K562 (cell line): ENCODE measurements around the gene SMAP2. TPM values are rescaled to one million over a fixed set of nuclear protein-coding genes. Genes with fewer than 3 reads are reported as not detected.

Experiments
- CAMTA2 ChIP-seq: fragments of 250-450 bp; sonication (Bioruptor Pico); conservative IDR thresholded peaks from 2 replicates; pipeline ENCODE4 v1.5.1; 2022
- CREB3 ChIP-seq: fragments of 450-650 bp; conservative IDR thresholded peaks from 2 replicates; pipeline ENCODE4 v1.6.1; 2016; ENCODE audit warnings: missing genetic modification characterization, low read depth, mild to moderate bottlenecking, missing compliant biosample characterization, moderate library complexity
- FOS ChIP-seq: IDR thresholded peaks from 3 replicates; pipeline ENCODE4 v1.6.1; 2011; ENCODE audit not compliant: insufficient read length; ENCODE audit errors: extremely low read depth
- HEY1 ChIP-seq: fragments of 250-450 bp; sonication (Bioruptor Pico); IDR thresholded peaks from 2 replicates; pipeline ENCODE4 v1.5.0; 2020; ENCODE audit warnings: mild to moderate bottlenecking, moderate library complexity, borderline replicate concordance
- HMG20B ChIP-seq: fragments of 250-450 bp; sonication (Bioruptor Pico); IDR thresholded peaks from 2 replicates; pipeline ENCODE4 v1.5.0; 2021; ENCODE audit warnings: mild to moderate bottlenecking
- NCOA6 ChIP-seq: fragments of 450-650 bp; IDR thresholded peaks from 2 replicates; pipeline ENCODE4 v1.6.1; 2017; ENCODE audit warnings: mild to moderate bottlenecking
- RBM17 ChIP-seq: fragments of 200-400 bp; formaldehyde crosslinking; IDR thresholded peaks from 2 replicates; pipeline ENCODE4 v1.6.1; 2017; ENCODE audit warnings: low read depth, mild to moderate bottlenecking, low read length, borderline replicate concordance
- SMARCA5 ChIP-seq: fragments of 450-650 bp; IDR thresholded peaks from 2 replicates; pipeline ENCODE4 v1.6.1; 2016
- SRSF1 ChIP-seq: fragments of 200-400 bp; formaldehyde crosslinking; IDR thresholded peaks from 2 replicates; pipeline ENCODE4 v1.6.1; 2017; ENCODE audit warnings: mild to moderate bottlenecking, low read depth, low read length, moderate library complexity
- TFAP4 ChIP-seq: sonication (generic); formaldehyde crosslinking; IDR thresholded peaks from 2 replicates; pipeline ENCODE4 v1.8.0; 2022; ENCODE audit warnings: missing genetic modification reagents, mild to moderate bottlenecking, moderate library complexity, borderline replicate concordance
- TSHZ1 ChIP-seq: fragments of 250-450 bp; sonication (Bioruptor Pico); IDR thresholded peaks from 2 replicates; pipeline ENCODE4 v1.4.0; 2020; ENCODE audit warnings: mild to moderate bottlenecking, moderate library complexity
- ZNF232 ChIP-seq: sonication (generic); formaldehyde crosslinking; IDR thresholded peaks from 2 replicates; pipeline ENCODE4 v1.8.0; 2022; ENCODE audit warnings: mild to moderate bottlenecking, missing genetic modification reagents
- ZNF318 ChIP-seq, 2 experiments: fragments of 450-650 bp; IDR thresholded peaks; 2 replicates each; pipeline ENCODE4 v1.6.1; 2016; ENCODE audit warnings: mild to moderate bottlenecking in 2 of 2, borderline replicate concordance in 1 of 2, low read depth in 1 of 2, moderate library complexity in 1 of 2
- polyA plus RNA-seq, 8 experiments: library from polyadenylated mRNA; depleted of rRNA in 4 of 8; stranded (reverse) in 5 of 8; unstranded in 3 of 8; fragments of >200 nt; fragmentation: Nextera tagmentation in 2 of 8; fragmentation: Illumina TruSeq in 1 of 8; extraction: Ambion mirVana in 2 of 8; extraction: Trizol in 1 of 8; gene quantifications; 2 replicates each; pipeline versions ENCODE4 v1.2.1 to v1.2.3, GENCODE V29; 2011 to 2014; ENCODE audit warnings: inconsistent platforms in 1 of 8, missing spikeins in 1 of 8
- total RNA-seq, 7 experiments: library from RNA; depleted of rRNA in 6 of 7; stranded (reverse); fragments of >200 nt in 6 of 7; fragmentation: Illumina TruSeq in 2 of 7; extraction: Trizol in 2 of 7; gene quantifications; 2 replicates each; pipeline versions ENCODE4 v1.2.1 to v1.2.3, GENCODE V29; 2011 to 2021; ENCODE audit warnings: low replicate concordance in 1 of 7

SMAP2 gene
- total and polyA plus RNA-seq, 9 of the 15 experiments (the other 6 are each of a cell fraction or from before 2014, with no cell fraction given): 38.7 to 212 (median 94.1) TPM

- TF ChIP-seq ZNF318 (IDR thresholded peaks at IDR 0.05; ENCODE audit: borderline replicate concordance in 1 of 2, low read depth in 1 of 2): no peak
- TF ChIP-seq SRSF1: no peak
- TF ChIP-seq RBM17: no peak
- TF ChIP-seq CREB3 (tag): no peak
- no peak for TF ChIP-seq TSHZ1 (CRISPR knock-in tag)
- no peak for TF ChIP-seq HEY1 (CRISPR knock-in tag)
- no peak for TF ChIP-seq ZNF232 (CRISPR knock-in tag)
- TF ChIP-seq SMARCA5: no peak
- TF ChIP-seq NCOA6: no peak
- no peak for TF ChIP-seq CAMTA2
- no peak for TF ChIP-seq FOS
- TF ChIP-seq HMG20B (CRISPR knock-in tag): no peak
- TF ChIP-seq TFAP4 (CRISPR knock-in tag): peak; percentile 77; the same call in 1 of the 2 replicates
These were observed 34.6 kb upstream of the SMAP2 start (continued) for GRCh38 chr1:40338745-40339419.
